GM12872 (cell line): Measurements from ENCODE around the gene RHCG.

Source experiments
- CTCF ChIP-seq: IDR thresholded peaks from 3 replicates; pipeline ENCODE4 v1.5.1; 2011; ENCODE audit warnings: low read depth, mild to moderate bottlenecking, low read length, moderate library complexity; ENCODE audit not compliant: insufficient read depth

The RHCG gene

GRCh38 chr15:89494031-89494430 is 2.4 kb downstream of the RHCG start:
- TF ChIP-seq CTCF: no peak

- no peak for TF ChIP-seq CTCF
These were observed 3.3 kb downstream of the RHCG start for GRCh38 chr15:89492934-89493631.

GRCh38 chr15:89492111-89492641 is 4.2 kb downstream of the RHCG start:
- TF ChIP-seq CTCF: peak; percentile 66

- no peak for TF ChIP-seq CTCF
These were observed 5.5 kb downstream of the RHCG start for GRCh38 chr15:89490814-89491315.

- no peak for TF ChIP-seq CTCF
These were observed 6.1 kb downstream of the RHCG start for GRCh38 chr15:89490081-89490813.

- TF ChIP-seq CTCF: no peak
These were observed 7.0 kb downstream of the RHCG start for GRCh38 chr15:89489376-89489775.

GRCh38 chr15:89487791-89488190 is 8.6 kb downstream of the RHCG start:
- no peak for TF ChIP-seq CTCF
